Pancreas (tissue), 10 donors: ENCODE data around the gene ZDHHC16. TPM values are rescaled to one million over a fixed set of nuclear protein-coding genes. Genes with fewer than 3 reads are reported as not detected.

ENCODE experiments used
- ATAC-seq, 4 donors: fragments of 200-7000 bp; cut with Tn5 transposase; one replicate each; pipeline versions ENCODE4 v1.8.0 to v1.9.1; 2020; ENCODE audit warnings: mild to moderate bottlenecking in 4 of 4, moderate library complexity in 4 of 4
- DNase-seq, 6 donors: peaks; one replicate each; pipeline ENCODE4 v3.0.0-alpha.2; 2020
- FAIRE-seq: peaks from 2 replicates; lab custom pipeline; 2012; peaks lifted over from hg19 to GRCh38; lab: Jason Lieb, UNC
- H3K27ac ChIP-seq, 4 donors: fragments of 200-600 bp; sonication (generic); 1 replicate in 3 of 4; 2 replicates in 1 of 4; pipeline versions ENCODE4 v1.5.0 to v1.8.0; 2020
- H3K27me3 ChIP-seq, 4 donors: fragments of 200-600 bp; one replicate each; pipeline ENCODE4 v1.8.0; 2021
- H3K36me3 ChIP-seq, 3 donors: fragments of 200-600 bp; sonication (generic) in 1 of 3; one replicate each; pipeline versions ENCODE4 v1.5.0 to v1.8.0; 2020 to 2021
- H3K4me1 ChIP-seq, 3 donors: fragments of 200-600 bp; one replicate each; pipeline ENCODE4 v1.8.0; 2021
- H3K4me3 ChIP-seq, 4 donors: fragments of 200-600 bp; sonication (generic) in 2 of 4; one replicate each; pipeline versions ENCODE4 v1.5.0 to v1.8.0; 2020 to 2021
- H3K9me3 ChIP-seq, 4 donors: fragments of 200-600 bp; one replicate each; pipeline ENCODE4 v1.8.0; 2021
- CTCF ChIP-seq, 4 donors: fragments of 200-600 bp; sonication (generic) in 3 of 4; IDR thresholded peaks; one replicate each; pipeline versions ENCODE4 v1.5.0 to v1.8.0; 2021; ENCODE audit warnings: antibody characterized with exemption in 4 of 4
- WGBS, 2 donors: extraction: QIAGEN DNeasy Blood & Tissue Kit; methylation state at CpG; one replicate each; pipeline ENCODE4 v1.1.7; 2013; 5-methylcytosine and 5-hydroxymethylcytosine counted together
- intact Hi-C, 3 donors: fragments of 100-400 bp; cut with DNase I; formaldehyde crosslinking; loops; one replicate each; pipeline versions ENCODE4 v1.11.1 to v1.14.2; 2022
- polyA plus RNA-seq, 2 donors: library from polyadenylated mRNA; stranded (reverse); fragments of 200-250 nt; gene quantifications; one replicate each; pipeline ENCODE4 v1.2.3, GENCODE V29; 2013
- total RNA-seq, 6 donors: library from RNA; stranded (reverse); fragmentation: NEBNext Ultra II Directional in 4 of 6; extraction: Animal tissue kit (Norgen Biotek cat#: 25700) in 4 of 6; gene quantifications; one replicate each; pipeline versions ENCODE4 v1.2.1 to v1.2.4, GENCODE V29; 2021 to 2023
- donor health status: healthy with polysubstance abuse.
- donor health status: DM: no; HTN: no; CAD: no; lungs with moderate emphysema.
- donor health status: DM: no; HTN: no; CAD: no.
- donor health status: control.
- donor health status: control.
- donor health status: Bipolar disorder and iron deficiency.
- donor health status: DM: yes; HTN: yes; CAD: no.
- donor health status: DM: no; HTN: no; CAD: no.
- donor health status: DM: no; HTN: no; CAD: no.
- donor health status: DM: yes; HTN: yes; CAD: no.

ZDHHC16 gene
- total RNA-seq (10 to 100 TPM; 11.4 to 22.7 (median 15.1) TPM), polyA plus RNA-seq (10 to 100 TPM; 17.6 to 18.8 TPM)

- FAIRE-seq (peak; percentile 32), ATAC-seq (peak; percentile 96 to 98 (median 98)), DNase-seq (peak; percentile 85 to 91 (median 88))
- no peak for TF ChIP-seq CTCF (IDR thresholded peaks at IDR 0.05)
- peak within 1 kb of the TSS in 2 of 4 donors; percentile 46 to 52 for H3K27ac ChIP-seq
- H3K4me1 ChIP-seq, result peaks cover 4 to 23% (median 15%) of the 10 kb centered on the region in 3 donors
- no peaks in the 10 kb centered on the region for H3K9me3 ChIP-seq
- WGBS, 2 donors, result 0% methylated on average over 66 of the region's 66 CpGs
- H3K36me3 ChIP-seq, result peaks cover 0 to under 1% (median 0%) of the 10 kb centered on the region in 3 donors
- H3K4me3 ChIP-seq, result peak within 1 kb of the TSS; percentile 57 to 98 (median 85)
- no peaks in the 10 kb centered on the region for H3K27me3 ChIP-seq
- intact Hi-C loops, result no loop called here
These were observed at the start of gene ZDHHC16, which contains the start of gene EXOSC1 for GRCh38 chr10:97445722-97446639. ZDHHC16 (plus strand) TSS chr10:97446175; CDS start chr10:97451676, 5,501 bp downstream. EXOSC1 (minus strand) TSS chr10:97446006; CDS start chr10:97445985, 21 bp downstream.

- H3K9me3 ChIP-seq, result no peaks in the 10 kb centered on the region
- H3K4me3 ChIP-seq, result peak overlapping the region; percentile 62 to 90 (median 74)
- peaks cover 0 to 5% (median 0%) of the 10 kb centered on the region in 3 donors for H3K4me1 ChIP-seq
- peaks cover 0 to 13% (median 0%) of the 10 kb centered on the region in 3 donors for H3K36me3 ChIP-seq
- no peaks in the 10 kb centered on the region for H3K27me3 ChIP-seq
- H3K27ac ChIP-seq, result peak overlapping the region; percentile 81 to 92 (median 86)
- TF ChIP-seq CTCF (IDR thresholded peaks at IDR 0.05), result no peak
- intact Hi-C loops, result no loop called here
- ATAC-seq, result peak; percentile 66 to 73 (median 71)
- peak in 5 of 6 donors; percentile 53 to 74 (median 65) for DNase-seq
- no peak for FAIRE-seq
- 12 to 22% methylated on average over 21 of the region's 21 CpGs for WGBS, 2 donors
These were observed 46.0 kb upstream of the ZDHHC16 start for GRCh38 chr10:97399843-97400545.

GRCh38 chr10:97400665-97401454, 45.1 kb upstream of the ZDHHC16 start, which contains the start of gene RRP12:
RRP12 (minus strand) TSS chr10:97401340; CDS start chr10:97401231, 109 bp downstream.
- Histone ChIP-seq H3K36me3 (peaks cover 0 to 12% (median 0%) of the 10 kb centered on the region in 3 donors), H3K4me1 (peaks cover 0 to 5% (median 0%) of the 10 kb centered on the region in 3 donors), H3K27ac (peak within 1 kb of the TSS; percentile 81 to 92 (median 86)), H3K27me3 (no peaks in the 10 kb centered on the region), H3K4me3 (peak within 1 kb of the TSS; percentile 62 to 90 (median 74)), H3K9me3 (no peaks in the 10 kb centered on the region)
- DNase-seq, result peak; percentile 69 to 94 (median 86)
- peak; percentile 84 for FAIRE-seq
- intact Hi-C loops, result no loop called here
- no peak for TF ChIP-seq CTCF (IDR thresholded peaks at IDR 0.05)
- WGBS, 2 donors, result 0 to 1% methylated on average over 39 of the region's 39 CpGs
- peak; percentile 93 to 99 (median 96) for ATAC-seq

GRCh38 chr10:97401455-97401919, 44.5 kb upstream of the ZDHHC16 start:
- no peak for ATAC-seq
- Histone ChIP-seq H3K4me3 (peak overlapping the region in 3 of 4 donors; percentile 69 to 90 (median 78)), H3K27ac (peak overlapping the region; percentile 81 to 92 (median 86)), H3K27me3 (no peaks in the 10 kb centered on the region), H3K36me3 (peaks cover 0 to 6% (median 0%) of the 10 kb centered on the region in 3 donors), H3K9me3 (no peaks in the 10 kb centered on the region), H3K4me1 (peaks cover 0 to 5% (median 0%) of the 10 kb centered on the region in 3 donors)
- WGBS, 2 donors, result 64 to 67% methylated on average over 13 of the region's 13 CpGs
- no peak for FAIRE-seq
- TF ChIP-seq CTCF (IDR thresholded peaks at IDR 0.05), result no peak
- no peak for DNase-seq
- intact Hi-C loops, result no loop called here
